Uterus (tissue), 4 donors: ENCODE measurements around the gene IQCC. TPM values are rescaled to one million over a fixed set of nuclear protein-coding genes. Genes with fewer than 3 reads are reported as not detected.

Experiments used
- DNase-seq, 2 donors: peaks; one replicate each; pipeline ENCODE4 v3.0.0-alpha.2; 2019 to 2020
- H3K27ac ChIP-seq, 2 donors: fragments of 200-600 bp; sonication (generic); 1 replicate in 1 of 2; 2 replicates in 1 of 2; pipeline ENCODE4 v1.5.1; 2016 to 2018
- H3K27me3 ChIP-seq, 2 donors: fragments of 200-600 bp; sonication (generic); one replicate each; pipeline ENCODE4 v1.5.1; 2018 to 2019; ENCODE audit warnings: control low read depth in 1 of 2
- H3K36me3 ChIP-seq, 2 donors: fragments of 200-600 bp; sonication (generic); one replicate each; pipeline ENCODE4 v1.5.1; 2019; ENCODE audit warnings: control low read depth in 1 of 2
- H3K4me1 ChIP-seq, 2 donors: fragments of 200-600 bp; sonication (generic); one replicate each; pipeline ENCODE4 v1.5.1; 2018 to 2019; ENCODE audit warnings: control low read depth in 1 of 2
- H3K4me3 ChIP-seq, 2 donors: fragments of 200-600 bp; sonication (generic); 1 replicate in 1 of 2; 2 replicates in 1 of 2; pipeline ENCODE4 v1.5.1; 2018 to 2019; ENCODE audit warnings: mild to moderate bottlenecking in 1 of 2
- H3K9me3 ChIP-seq, 2 donors: fragments of 200-600 bp; sonication (generic); one replicate each; pipeline ENCODE4 v1.5.1; 2019; ENCODE audit warnings: control low read depth in 1 of 2
- POLR2A ChIP-seq, 2 donors: fragments of 450-650 bp; IDR thresholded peaks; one replicate each; pipeline ENCODE4 v1.6.1; 2016; ENCODE audit warnings: antibody characterized with exemption in 2 of 2, mild to moderate bottlenecking in 1 of 2, moderate library complexity in 1 of 2
- intact Hi-C: fragments of 100-400 bp; cut with DNase I; formaldehyde crosslinking; loops from one replicate; pipeline ENCODE4 v1.15.1; 2023; ENCODE audit warnings: low total_unique reads
- total RNA-seq, 4 donors: library from RNA; depleted of rRNA in 3 of 4; stranded (reverse); fragments of >200 nt in 3 of 4; gene quantifications; one replicate each; pipeline versions ENCODE4 v1.1.0 to v1.2.4, GENCODE V29; 2014 to 2023
- TF ChIP-seq, protein P1 (sequence below), 4 experiments: fragments of 200-600 bp in 2 of 4; fragments of 450-650 bp in 2 of 4; sonication (generic) in 2 of 4; IDR thresholded peaks; one replicate each; pipeline ENCODE4 v1.5.1; 2016 to 2019; ENCODE audit warnings: antibody characterized with exemption in 4 of 4, mild to moderate bottlenecking in 2 of 4, moderate library complexity in 1 of 4
- donor health status: DM: yes; HTN: yes; CAD: no.

Gene IQCC
- total RNA-seq, 4 donors from 2014 or later = 0.51 to 6.8 (median 4.3) TPM

GRCh38 chr1:32224285-32224684 lies 18.8 kb downstream of the IQCC start:
- intact Hi-C loops = no loop called here
- Histone ChIP-seq H3K9me3 (no peaks in the 10 kb centered on the region), H3K27me3 (no peaks in the 10 kb centered on the region), H3K4me1 (peaks cover 4 to 18% of the 10 kb centered on the region in 2 donors), H3K27ac (no peak overlapping the region), H3K4me3 (no peak overlapping the region), H3K36me3 (no peaks in the 10 kb centered on the region)
- DNase-seq = no peak
- TF ChIP-seq POLR2A (IDR thresholded peaks at IDR 0.05) = no peak
- TF ChIP-seq, protein P1, sequence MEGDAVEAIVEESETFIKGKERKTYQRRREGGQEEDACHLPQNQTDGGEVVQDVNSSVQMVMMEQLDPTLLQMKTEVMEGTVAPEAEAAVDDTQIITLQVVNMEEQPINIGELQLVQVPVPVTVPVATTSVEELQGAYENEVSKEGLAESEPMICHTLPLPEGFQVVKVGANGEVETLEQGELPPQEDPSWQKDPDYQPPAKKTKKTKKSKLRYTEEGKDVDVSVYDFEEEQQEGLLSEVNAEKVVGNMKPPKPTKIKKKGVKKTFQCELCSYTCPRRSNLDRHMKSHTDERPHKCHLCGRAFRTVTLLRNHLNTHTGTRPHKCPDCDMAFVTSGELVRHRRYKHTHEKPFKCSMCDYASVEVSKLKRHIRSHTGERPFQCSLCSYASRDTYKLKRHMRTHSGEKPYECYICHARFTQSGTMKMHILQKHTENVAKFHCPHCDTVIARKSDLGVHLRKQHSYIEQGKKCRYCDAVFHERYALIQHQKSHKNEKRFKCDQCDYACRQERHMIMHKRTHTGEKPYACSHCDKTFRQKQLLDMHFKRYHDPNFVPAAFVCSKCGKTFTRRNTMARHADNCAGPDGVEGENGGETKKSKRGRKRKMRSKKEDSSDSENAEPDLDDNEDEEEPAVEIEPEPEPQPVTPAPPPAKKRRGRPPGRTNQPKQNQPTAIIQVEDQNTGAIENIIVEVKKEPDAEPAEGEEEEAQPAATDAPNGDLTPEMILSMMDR (IDR thresholded peaks at IDR 0.05) = no peak

- Histone ChIP-seq H3K9me3 (no peaks in the 10 kb centered on the region), H3K4me3 (no peak overlapping the region), H3K4me1 (peaks cover 0 to 4% of the 10 kb centered on the region in 2 donors), H3K27me3 (no peaks in the 10 kb centered on the region), H3K27ac (no peak overlapping the region), H3K36me3 (no peaks in the 10 kb centered on the region)
- no peak for DNase-seq
- TF ChIP-seq, protein P1 (IDR thresholded peaks at IDR 0.05) = no peak
- TF ChIP-seq POLR2A (IDR thresholded peaks at IDR 0.05) = no peak
- intact Hi-C loops = no loop called here
Measured at GRCh38 chr1:32228771-32229170, 23.3 kb downstream of the IQCC start.

- intact Hi-C loops = no loop called here
- no peak for TF ChIP-seq POLR2A (IDR thresholded peaks at IDR 0.05)
- TF ChIP-seq, protein P1 (IDR thresholded peaks at IDR 0.05) = no peak
- Histone ChIP-seq H3K4me1 (no peaks in the 10 kb centered on the region), H3K9me3 (no peaks in the 10 kb centered on the region), H3K36me3 (no peaks in the 10 kb centered on the region), H3K27ac (no peak overlapping the region), H3K4me3 (no peak overlapping the region), H3K27me3 (no peaks in the 10 kb centered on the region)
- no peak for DNase-seq
Measured at GRCh38 chr1:32231843-32232432, 26.5 kb downstream of the IQCC start.

- Histone ChIP-seq H3K36me3 (no peaks in the 10 kb centered on the region), H3K27ac (no peak overlapping the region), H3K4me1 (no peaks in the 10 kb centered on the region), H3K4me3 (no peak overlapping the region), H3K9me3 (no peaks in the 10 kb centered on the region), H3K27me3 (no peaks in the 10 kb centered on the region)
- TF ChIP-seq POLR2A (IDR thresholded peaks at IDR 0.05) = no peak
- TF ChIP-seq, protein P1 (IDR thresholded peaks at IDR 0.05) = no peak
- intact Hi-C loops = no loop called here
- no peak for DNase-seq
Measured at GRCh38 chr1:32232558-32233304, 27.3 kb downstream of the IQCC start.

- TF ChIP-seq, protein P1 (IDR thresholded peaks at IDR 0.05) = no peak
- no peak for TF ChIP-seq POLR2A (IDR thresholded peaks at IDR 0.05)
- no peaks in the 10 kb centered on the region for H3K36me3 ChIP-seq
Measured at GRCh38 chr1:32234792-32235191, 29.3 kb downstream of the IQCC start.

More at GRCh38 chr1:32234792-32235191, 29.3 kb downstream of the IQCC start:
- intact Hi-C loops = no loop called here
- peaks cover 0 to 6% of the 10 kb centered on the region in 2 donors for H3K4me1 ChIP-seq
- no peak overlapping the region for H3K27ac ChIP-seq
- no peaks in the 10 kb centered on the region for H3K9me3 ChIP-seq
- no peak overlapping the region for H3K4me3 ChIP-seq
- no peak for DNase-seq
- no peaks in the 10 kb centered on the region for H3K27me3 ChIP-seq
